PFSK-1 (cell line): ENCODE results near the gene HACE1.

ENCODE experiments used
- REST ChIP-seq, 2 experiments: IDR thresholded peaks; 2 replicates each; pipeline versions ENCODE4 v1.6.1 to v1.8.0; 2011 to 2012; ENCODE audit warnings: low read depth in 2 of 2, low read length in 2 of 2, control low read depth in 1 of 2, inconsistent platforms in 1 of 2, mild to moderate bottlenecking in 1 of 2, moderate library complexity in 1 of 2; ENCODE audit not compliant: insufficient read depth in 1 of 2
- TAF1 ChIP-seq: IDR thresholded peaks from 2 replicates; pipeline ENCODE4 v1.6.1; 2012; ENCODE audit warnings: low read length, control low read depth, borderline replicate concordance; ENCODE audit not compliant: insufficient read depth

DNA sequence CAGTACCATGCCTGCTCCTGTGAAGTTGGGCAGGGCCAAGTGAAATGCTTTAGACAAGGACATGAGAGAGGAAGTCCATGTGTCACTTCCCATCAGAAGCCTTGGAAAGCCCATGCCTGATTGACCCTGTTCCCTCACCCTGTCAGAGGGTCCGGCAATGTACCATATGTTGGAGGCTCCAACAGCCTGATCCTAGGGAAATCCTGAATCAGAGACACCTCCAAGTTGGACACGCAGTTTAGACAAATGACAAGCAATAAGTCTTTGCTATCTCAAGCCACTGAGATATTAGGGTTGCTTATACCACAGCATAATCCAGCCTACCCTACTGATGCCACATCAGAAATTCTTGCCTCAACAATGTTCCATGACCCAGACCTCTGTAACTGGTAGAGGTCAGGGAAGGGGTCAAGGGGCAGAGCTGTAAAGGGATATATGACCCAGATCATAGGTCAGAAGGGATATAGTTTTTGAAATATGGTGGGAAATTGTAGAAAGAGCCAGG lies 174.8 kb downstream of the HACE1 start:
- TF ChIP-seq TAF1: no peak
- TF ChIP-seq REST (IDR thresholded peaks at IDR 0.05; ENCODE audit: insufficient read depth in 1 of 2, low read depth in 2 of 2, low read length in 2 of 2): no peak
